IPS-18c (cell line): ENCODE results near the gene IDI2.

ENCODE experiments used
- H3K4me3 ChIP-seq: 2 replicates; pipeline ENCODE4 v1.7.0; 2013; ENCODE audit warnings: low read depth, mild to moderate bottlenecking, low read length, moderate library complexity; ENCODE audit not compliant: insufficient read depth
- H3K9me3 ChIP-seq: one replicate; pipeline ENCODE4 v1.6.1; 2013; ENCODE audit warnings: mild to moderate bottlenecking, low read length, moderate library complexity; ENCODE audit not compliant: control insufficient read depth, insufficient read depth

The IDI2 gene

DNA sequence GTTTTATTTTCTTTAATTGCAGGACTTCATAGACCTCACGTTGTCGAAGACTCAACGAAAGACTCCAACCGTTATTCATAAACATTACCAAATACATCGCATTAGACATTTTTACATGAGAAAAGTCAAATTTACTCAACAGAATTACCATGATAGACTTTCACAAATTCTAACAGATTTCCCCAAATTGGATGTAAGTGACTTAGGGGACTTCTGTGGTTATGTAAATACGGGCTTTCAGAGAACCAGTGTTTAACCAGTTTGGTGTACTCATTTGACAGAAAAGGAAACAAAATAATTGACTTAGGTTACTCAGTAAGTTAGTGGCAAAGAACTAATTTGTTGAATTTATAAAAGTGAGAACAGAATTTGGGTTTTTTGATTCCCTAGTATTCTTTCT lies 33.2 kb downstream of the IDI2 start:
- H3K4me3 ChIP-seq = no peak overlapping the region
- H3K9me3 ChIP-seq = no peaks in the 10 kb centered on the region

DNA sequence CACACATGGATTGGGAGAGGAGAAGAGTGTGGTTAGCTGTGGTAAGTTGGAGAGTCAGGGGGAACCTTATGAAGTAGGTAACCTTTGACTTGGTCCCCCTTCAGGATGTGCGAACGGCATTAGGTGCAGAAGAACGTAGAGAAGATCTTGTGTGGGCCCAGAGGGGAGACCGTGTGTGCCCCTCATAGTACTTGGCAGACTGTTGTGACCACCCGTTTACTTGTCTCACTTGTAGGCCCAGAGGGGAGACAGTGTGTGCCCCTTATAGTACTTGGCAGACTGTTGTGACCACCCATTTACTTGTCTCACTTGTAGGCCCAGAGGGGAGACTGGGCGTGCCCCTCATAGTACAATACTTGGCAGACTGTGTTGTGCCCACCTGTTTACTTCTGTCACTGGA lies 34.9 kb downstream of the IDI2 start:
- H3K4me3 ChIP-seq = no peak overlapping the region
- H3K9me3 ChIP-seq = no peaks in the 10 kb centered on the region

DNA sequence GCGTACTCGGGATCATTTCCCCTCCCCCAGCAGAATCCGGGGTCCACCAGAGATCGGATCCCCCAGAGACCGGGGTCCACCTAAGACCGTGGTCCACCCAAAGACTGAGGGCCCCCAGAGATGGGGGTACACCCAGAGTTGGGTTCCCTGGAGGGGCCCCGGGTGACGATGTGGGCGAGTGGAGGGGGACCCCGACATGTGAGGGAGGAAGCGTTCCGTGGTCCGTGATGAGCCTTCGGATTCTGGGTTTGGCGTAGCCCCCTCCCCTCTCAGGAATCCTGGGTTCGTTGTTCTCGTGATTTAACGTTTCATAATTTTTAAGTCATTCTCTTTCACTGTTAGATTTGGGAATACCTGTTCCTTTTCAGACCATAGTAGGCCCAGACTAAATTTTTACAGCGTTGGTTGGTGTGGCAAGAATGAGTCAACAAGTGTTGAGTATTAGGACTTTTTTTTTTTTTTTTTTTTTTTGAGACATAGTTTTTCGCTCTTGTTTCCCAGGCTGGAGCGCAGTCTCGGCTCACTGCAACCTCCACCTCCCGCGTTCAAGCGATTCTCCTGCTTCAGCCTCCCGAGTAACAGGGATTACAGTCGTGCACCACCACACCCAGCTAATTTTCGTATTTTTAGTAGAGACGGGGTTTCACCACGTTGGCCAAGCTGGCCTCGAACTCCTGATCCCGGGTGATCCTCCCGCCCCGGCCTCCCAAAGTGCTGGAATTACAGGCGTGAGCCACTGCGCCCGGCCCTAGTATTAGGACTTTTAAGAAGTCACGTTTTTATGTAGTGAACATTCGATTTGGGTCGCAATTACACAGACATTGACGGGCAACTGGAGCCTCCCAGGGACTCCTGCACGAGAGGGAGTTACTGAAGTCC lies 36.8 kb downstream of the IDI2 start:
- peak overlapping the region; percentile 96 for H3K4me3 ChIP-seq

DNA sequence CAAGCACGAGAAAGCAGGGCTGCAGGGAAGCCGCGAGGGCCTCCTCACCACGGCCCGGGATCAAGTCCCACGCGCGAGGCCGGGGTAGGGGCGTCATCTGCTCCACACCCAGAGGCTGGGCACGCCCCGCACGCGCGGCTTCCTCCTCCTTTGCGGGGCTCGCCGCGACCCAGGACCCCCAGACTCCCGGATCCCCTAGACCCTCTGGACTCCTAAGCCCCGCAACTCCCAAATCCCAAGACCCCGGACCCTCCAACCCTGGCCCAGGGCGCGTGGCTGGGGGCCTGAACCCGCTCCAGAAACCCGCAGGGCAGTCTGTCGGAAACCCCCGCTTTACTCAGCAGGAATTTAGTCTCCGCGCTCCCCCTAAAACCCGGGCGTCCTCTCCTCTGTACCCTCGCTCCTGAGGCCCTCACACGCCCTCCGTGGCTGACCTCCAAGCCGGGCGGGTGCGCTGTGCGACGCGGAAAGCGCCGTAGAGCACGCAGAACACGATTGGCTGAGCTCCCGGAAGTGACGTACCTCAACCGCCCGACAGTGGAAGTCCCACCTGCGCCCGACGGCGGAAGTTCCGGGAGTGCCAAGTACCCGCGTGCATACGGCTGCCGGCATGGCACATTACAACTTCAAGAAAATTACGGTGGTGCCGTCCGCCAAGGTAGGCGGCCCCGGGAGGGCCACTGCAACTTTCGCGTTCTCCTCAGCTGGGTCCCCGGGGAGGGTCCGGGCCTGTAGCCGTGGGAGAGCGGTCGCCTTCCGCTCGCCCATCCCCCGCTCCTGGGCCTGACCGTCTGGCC lies 37.6 kb downstream of the IDI2 start, which contains the start of gene GTPBP4:
GTPBP4 (plus strand) TSS at position 565 of the 797 bp plus-strand sequence; CDS start at position 611, 46 bp downstream.
- no peaks in the 10 kb centered on the region for H3K9me3 ChIP-seq

More for the DNA sequence above, 36.8 kb downstream of the IDI2 start:
- no peaks in the 10 kb centered on the region for H3K9me3 ChIP-seq

DNA sequence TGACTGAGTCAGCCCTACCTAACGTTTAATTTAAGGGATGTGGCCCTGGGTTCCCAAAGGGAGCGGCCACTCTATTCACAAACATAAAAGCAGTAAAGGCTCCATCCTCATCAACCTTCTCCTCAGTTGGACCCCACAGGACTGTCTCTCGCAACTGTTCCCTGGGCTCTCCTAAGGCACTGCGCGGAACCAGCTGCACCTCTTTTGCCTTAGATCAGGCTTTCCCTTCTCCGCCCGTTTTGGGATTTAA lies 38.1 kb downstream of the IDI2 start:
- no peaks in the 10 kb centered on the region for H3K9me3 ChIP-seq

More for the DNA sequence above, 37.6 kb downstream of the IDI2 start, which contains the start of gene GTPBP4:
- peak within 1 kb of the TSS; percentile 96 for H3K4me3 ChIP-seq

DNA sequence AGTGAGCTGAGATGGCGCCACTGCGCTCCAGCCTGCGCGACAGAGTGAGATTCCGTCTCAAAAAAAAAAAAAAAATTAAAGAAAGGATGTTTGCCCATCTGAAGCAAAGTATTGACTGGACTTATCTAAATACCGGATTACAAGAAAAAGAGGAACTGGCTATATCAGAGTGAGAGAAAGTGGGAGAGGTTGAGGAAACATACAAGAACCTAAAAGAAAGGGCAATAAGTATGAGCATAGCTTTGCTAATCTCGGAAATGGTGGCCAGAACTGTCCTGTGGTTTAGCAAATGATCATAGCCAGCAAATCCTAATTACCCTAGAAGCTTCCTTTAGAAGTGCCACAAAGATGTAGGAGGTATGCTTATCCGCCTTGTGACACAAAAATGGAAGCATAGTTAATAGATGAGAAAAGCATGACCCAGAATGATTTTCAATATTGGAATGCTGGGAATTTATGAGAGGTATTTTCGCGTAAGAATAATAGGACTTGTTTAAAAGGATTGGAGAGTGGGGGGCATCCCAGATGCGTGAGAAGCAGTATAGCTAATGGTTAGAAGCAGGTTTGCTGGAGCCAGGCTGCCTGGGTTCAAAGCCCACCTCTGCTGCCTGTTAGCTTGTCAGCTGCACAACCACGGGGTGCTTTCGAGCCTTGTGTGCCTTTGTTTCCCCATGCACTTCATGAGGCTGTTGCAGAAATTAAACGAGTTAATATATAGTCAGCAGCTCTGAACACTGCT lies 38.6 kb downstream of the IDI2 start:
- Histone ChIP-seq H3K9me3 (no peaks in the 10 kb centered on the region), H3K4me3 (peak overlapping the region; percentile 96)

More for the DNA sequence above, 38.1 kb downstream of the IDI2 start:
- peak overlapping the region; percentile 96 for H3K4me3 ChIP-seq

DNA sequence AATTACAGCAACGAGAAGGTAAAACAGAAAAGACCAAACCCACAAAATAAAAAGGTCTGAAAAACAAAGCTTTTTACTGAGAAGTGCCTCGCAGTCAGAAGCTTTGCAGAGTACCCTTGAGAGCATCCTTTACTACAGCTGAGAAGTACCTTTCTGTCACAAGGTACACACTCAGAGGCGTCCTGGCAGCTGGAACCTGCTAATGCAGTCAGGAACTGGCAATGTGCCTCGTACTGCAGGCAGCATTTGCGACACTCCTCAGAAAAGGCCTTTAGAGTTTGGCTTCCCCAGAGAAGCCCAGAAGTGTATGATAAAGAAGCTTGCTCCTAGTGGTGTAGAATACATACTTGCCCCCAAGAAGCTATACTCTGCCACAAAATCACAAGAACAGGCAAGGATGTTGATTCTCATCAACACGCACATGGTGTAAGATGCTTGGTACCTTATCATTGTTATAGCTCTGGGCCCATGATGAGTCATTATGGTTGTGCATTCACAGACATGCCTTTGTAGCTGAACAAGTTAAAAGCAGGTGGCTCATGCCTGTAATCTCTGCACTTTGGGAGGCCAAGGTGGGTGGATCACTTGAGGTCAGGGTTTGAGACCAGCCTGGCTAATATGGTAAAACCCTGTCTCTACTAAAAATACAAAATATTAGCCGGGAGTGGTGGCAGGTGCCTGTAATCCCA lies 39.4 kb downstream of the IDI2 start:
- Histone ChIP-seq H3K9me3 (peaks cover under 1% of the 10 kb centered on the region), H3K4me3 (no peak overlapping the region)

DNA sequence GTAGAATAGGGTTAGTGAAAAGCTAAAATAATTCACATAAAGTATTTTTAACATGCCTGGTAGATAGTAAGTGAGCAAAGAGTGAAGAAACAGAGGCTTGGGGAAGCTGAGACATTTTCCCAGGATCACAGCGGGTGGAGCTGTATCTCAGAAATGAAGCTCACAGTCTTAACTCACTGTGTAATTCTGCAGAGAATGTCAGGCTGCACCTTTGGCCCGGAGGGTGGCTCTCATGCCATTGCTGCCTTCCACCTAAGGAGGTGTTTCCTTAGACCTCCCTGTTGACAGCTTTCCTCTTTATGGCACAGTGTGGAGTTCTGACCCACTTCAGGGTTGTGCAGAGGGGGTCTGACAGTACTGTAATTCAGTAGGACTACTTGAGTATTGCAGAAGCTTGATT lies 40.3 kb downstream of the IDI2 start:
- Histone ChIP-seq H3K9me3 (peaks cover 8% of the 10 kb centered on the region), H3K4me3 (no peak overlapping the region)

DNA sequence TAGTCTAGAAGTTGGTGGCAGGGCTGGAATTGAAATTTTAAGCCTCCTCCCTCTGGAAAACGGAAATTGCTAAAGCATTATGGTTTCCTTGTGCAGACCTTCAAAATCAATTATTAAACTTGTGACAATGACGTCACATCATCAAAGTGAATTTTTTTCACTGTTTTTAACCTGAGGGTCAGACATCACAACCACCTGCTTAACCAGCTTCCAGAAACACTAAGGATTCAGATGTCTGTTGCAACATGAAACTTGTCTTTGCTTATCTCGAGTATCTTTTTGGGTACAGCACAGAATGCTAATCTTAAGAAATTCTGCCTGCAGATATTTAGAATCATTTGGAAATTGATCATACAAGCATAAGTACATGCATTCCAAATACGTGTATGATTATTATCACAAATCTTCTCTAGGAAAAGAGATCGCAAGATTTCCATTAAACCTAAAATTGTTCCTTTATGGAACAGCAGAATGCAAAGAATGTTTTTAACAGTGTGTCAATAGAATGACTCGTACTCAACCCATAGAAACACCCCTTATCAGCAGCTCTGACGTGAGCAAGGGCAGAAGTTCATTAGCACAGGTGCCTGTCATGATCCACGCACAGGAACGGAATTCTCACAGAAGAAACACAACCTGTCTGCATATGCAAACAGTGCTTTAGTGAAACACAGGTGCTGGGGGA lies 41.5 kb downstream of the IDI2 start:
- Histone ChIP-seq H3K4me3 (no peak overlapping the region), H3K9me3 (peaks cover 14% of the 10 kb centered on the region)

DNA sequence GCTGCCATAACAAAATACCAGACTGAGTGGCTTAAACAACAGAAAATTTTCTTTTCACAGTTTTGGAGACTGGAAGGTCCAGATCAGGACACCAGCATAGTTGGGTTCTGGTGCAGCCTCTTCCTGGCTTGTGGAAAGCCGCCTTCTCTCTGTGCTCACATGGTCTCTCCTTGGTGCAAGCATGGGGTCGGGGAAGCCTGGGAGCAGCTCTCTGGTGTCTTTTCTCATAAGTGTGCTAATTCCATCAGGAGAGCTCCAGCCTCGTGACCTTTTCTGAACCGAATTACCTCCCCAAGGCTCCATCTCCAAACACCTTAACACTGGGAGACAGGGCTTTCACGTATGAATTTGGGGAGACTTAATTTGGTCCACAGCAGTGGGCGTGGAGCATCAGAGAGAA lies 42.3 kb downstream of the IDI2 start:
- Histone ChIP-seq H3K9me3 (peaks cover 14% of the 10 kb centered on the region), H3K4me3 (no peak overlapping the region)

DNA sequence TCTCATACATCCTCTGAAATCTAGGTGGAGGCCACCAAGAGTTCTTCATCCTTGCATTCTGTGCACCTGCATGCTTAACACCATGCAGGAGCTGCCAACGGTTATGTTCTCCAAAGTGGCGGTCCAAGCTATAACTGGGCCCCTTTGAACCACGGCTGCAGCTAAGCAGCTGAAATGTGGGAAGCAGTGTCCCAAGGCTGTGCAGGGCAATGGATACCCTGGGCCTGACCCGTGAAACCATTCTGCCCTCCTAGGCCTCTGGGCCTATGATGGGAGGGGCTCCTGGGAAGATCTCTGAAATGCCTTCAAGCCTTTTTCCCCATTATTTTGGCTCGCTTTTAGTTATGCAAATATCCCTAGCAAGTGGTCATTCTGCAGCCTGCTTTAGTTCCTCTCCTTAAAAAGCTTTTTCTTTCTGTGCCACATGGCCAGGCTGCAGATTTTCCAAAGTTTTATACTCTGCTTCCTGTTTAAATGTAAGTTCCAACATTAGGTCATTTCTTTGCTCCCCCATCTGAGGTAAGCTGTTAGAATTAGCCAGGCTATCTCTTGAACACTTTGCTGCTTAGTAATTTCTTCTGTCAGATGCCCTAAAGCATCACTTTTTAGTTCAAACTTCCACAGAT lies 45.1 kb downstream of the IDI2 start:
- no peak overlapping the region; the same call in 1 of the 2 replicates for H3K4me3 ChIP-seq

DNA sequence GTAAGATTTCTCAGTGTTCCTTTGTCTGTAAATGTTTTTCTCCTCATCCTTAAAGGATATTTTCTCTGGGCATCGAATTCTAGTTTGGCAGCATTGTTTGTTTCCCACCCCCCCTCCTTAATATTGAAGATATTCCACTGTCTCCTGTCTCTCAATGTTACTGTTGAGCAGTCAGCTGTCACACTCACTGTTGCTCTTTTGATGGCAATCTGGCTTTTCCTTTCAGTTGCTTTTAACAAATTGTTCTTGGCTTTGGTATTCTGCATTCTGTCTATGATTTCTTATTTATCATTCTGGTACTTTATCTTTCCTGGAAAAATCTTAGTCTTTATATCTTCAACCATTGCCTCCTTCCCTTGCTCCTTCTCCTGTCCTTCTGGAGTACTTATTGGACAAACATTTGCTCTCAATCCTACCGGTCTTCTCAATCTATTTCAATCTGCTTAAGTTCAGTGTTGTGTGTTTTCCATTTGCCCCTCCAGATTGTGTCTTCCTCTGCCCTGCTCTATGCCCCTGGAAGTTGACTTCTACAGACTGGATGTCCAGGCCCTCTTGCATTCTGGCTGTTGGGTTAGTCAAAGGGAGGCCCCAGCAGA lies 46.7 kb downstream of the IDI2 start:
- Histone ChIP-seq H3K4me3 (no peak overlapping the region), H3K9me3 (peaks cover 18% of the 10 kb centered on the region)

More for the DNA sequence above, 45.1 kb downstream of the IDI2 start:
- H3K9me3 ChIP-seq = peaks cover 18% of the 10 kb centered on the region

DNA sequence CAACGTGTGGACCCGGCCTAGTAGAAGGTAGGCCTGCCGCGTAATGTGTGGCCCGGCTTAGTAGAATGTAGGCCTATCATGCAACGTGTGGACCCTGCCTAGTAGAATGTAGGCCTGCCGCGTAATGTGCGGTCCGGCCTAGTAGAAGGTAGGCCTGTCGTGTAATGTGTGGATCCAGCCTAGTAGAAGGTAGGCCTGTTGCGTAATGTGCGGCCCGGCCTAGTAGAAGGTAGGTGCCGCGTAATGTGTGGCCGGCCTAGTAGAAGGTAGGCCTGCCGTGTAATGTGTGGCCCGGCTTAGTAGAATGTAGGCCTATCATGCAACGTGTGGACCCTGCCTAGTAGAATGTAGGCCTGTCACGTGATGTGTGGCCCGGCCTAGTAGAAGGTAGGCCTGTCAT lies 49.3 kb downstream of the IDI2 start:
- H3K4me3 ChIP-seq = no peak overlapping the region
- H3K9me3 ChIP-seq = peaks cover 18% of the 10 kb centered on the region

DNA sequence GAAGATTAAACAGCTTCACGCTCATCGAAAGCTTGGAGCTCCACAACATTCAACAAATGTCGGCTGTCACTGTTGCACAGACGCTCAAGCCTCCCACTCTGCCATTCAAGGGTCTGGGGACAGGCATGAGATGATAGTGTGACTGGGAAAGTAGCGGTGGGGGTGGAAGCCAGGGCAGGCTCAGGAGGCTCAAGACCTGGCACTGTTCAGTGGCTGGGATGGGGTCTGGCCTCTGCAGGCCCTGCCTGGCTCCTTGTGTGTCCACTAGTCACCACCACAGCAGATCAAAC lies 50.9 kb downstream of the IDI2 start:
- Histone ChIP-seq H3K4me3 (no peak overlapping the region), H3K9me3 (peaks cover 7% of the 10 kb centered on the region)

DNA sequence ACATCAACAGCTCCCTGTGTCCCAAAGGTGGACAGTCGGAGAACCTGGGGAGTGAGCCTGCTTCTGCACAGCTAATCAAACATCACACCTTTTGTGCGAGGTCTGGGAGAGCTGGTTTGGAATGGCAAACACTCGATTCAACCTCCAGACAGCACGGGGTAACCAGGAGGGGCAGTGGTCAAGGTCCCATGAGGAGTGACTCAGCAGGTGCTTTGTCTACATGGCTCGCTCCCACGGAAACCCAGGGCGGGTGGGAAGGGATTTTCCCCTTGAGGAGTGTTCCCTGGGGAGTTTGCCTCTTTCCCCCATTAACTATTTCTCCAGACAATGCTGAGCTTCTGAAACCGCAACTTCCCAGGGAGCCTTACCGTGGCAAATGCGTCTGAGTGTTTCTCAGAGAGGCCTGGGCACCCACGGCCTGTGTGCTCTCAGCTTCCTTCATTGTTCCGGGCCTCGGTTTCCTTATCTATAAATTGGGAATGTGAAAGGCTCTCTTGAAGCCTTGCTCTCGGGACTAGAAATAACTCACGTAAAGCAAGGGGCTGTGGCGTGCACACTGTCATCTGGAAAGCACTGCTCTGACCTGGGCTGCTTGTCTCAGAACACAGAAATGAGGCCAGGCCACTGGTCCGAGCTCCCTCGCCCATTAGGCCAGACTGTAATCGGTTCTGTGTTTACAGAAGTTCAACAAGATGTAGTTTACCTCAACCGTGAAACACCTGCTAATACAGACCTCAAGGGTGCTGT lies 51.4 kb downstream of the IDI2 start:
- Histone ChIP-seq H3K4me3 (no peak overlapping the region), H3K9me3 (peaks cover 5% of the 10 kb centered on the region)
